Measurements from ENCODE around the gene SPATA20. TPM values are rescaled to one million over a fixed set of nuclear protein-coding genes. Genes with fewer than 3 reads are reported as not detected.
A peak's percentile ranks its signal among the peaks of the same experiment; 100 is the strongest.

SPATA20 gene
- total RNA-seq, 1 donor = 142 TPM

DNA sequence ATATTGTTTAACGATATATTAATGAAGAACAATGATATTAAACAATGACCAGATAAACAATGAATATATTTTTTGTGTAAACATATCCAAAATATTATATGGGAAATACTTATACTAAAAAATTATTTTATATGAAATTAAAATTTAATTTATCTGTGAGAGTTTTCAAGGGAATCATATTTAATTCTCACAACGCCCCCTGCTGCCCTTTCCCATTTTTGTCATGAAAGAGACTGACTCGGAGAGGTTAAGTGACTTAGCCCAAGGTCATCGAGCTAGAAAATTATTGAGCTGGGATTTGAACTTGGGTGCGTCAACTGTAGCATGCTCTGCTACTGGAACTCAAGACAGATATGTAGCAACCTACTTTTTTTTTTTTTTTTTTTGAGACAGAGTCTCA, 45.9 kb upstream of the SPATA20 start:
- peak; percentile 14 for DNase-seq (ENCODE audit: insufficient read length, low spot score, missing footprints)

DNA sequence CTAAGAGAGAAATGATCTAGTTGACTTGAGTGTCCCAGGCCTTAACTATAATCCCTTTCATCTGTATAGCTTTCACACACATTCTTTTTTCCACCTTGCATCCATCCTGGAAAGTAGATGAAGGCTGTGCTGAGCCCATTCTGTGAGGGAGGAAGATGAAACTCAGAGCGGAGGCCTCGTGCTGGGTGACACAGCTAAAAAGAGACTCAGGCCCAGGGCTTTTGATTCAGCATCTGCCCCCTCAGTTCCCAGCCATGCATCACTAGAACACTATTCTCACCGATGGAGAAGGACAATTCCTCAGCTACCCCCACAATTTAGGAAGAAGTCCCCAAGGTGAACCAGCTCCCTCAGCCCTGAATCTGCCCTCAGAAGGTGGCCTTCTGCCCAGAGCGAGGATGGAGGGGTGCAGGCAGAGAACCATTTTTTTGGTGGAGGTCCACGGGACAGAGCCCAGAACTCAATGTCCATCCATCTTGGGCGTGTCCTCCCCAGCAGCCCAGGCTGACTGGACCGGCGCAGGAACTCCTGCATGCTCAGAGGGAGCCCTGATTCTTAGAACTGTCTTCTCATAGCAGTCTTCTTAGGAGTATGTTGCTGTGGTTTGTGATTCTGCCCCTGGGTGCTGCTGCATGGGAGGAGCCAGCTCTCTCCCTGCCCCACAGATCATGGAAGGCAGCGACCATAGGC, 44.5 kb upstream of the SPATA20 start:
- no peaks in the 10 kb centered on the region for H3K79me2 ChIP-seq (ENCODE audit: insufficient read depth, low read length)
- H3K4me3 ChIP-seq (ENCODE audit: insufficient read depth, low read length) = no peak overlapping the region
- H2AFZ ChIP-seq (ENCODE audit: low read length) = no peak overlapping the region
- H3K27me3 ChIP-seq (ENCODE audit: insufficient read depth, low read length) = no peaks in the 10 kb centered on the region
- no peak overlapping the region for H3K4me2 ChIP-seq (ENCODE audit: insufficient read depth, low read length)
- no peaks in the 10 kb centered on the region for H3K9me3 ChIP-seq (ENCODE audit: low read depth, low read length)
- H4K20me1 ChIP-seq (ENCODE audit: insufficient read depth, low read length) = no peaks in the 10 kb centered on the region
- H3K36me3 ChIP-seq (ENCODE audit: insufficient read depth, low read length) = no peaks in the 10 kb centered on the region
- peak; percentile 41 for DNase-seq (ENCODE audit: insufficient read length, low spot score, missing footprints)
- H3K27ac ChIP-seq (ENCODE audit: low read depth, low read length) = no peak overlapping the region
- peaks cover 3% of the 10 kb centered on the region for H3K4me1 ChIP-seq (ENCODE audit: insufficient read depth, low read length)
- TF ChIP-seq, protein P1, sequence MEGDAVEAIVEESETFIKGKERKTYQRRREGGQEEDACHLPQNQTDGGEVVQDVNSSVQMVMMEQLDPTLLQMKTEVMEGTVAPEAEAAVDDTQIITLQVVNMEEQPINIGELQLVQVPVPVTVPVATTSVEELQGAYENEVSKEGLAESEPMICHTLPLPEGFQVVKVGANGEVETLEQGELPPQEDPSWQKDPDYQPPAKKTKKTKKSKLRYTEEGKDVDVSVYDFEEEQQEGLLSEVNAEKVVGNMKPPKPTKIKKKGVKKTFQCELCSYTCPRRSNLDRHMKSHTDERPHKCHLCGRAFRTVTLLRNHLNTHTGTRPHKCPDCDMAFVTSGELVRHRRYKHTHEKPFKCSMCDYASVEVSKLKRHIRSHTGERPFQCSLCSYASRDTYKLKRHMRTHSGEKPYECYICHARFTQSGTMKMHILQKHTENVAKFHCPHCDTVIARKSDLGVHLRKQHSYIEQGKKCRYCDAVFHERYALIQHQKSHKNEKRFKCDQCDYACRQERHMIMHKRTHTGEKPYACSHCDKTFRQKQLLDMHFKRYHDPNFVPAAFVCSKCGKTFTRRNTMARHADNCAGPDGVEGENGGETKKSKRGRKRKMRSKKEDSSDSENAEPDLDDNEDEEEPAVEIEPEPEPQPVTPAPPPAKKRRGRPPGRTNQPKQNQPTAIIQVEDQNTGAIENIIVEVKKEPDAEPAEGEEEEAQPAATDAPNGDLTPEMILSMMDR (IDR thresholded peaks at IDR 0.05; ENCODE audit: extremely low read depth, low read depth, low read length) = no peak

More for the DNA sequence above, 45.9 kb upstream of the SPATA20 start:
- TF ChIP-seq, protein P1 (IDR thresholded peaks at IDR 0.05; ENCODE audit: extremely low read depth, low read depth, low read length) = peak; percentile 63
- H4K20me1 ChIP-seq (ENCODE audit: insufficient read depth, low read length) = no peaks in the 10 kb centered on the region
- H3K4me1 ChIP-seq (ENCODE audit: insufficient read depth, low read length) = peaks cover 4% of the 10 kb centered on the region
- no peaks in the 10 kb centered on the region for H3K36me3 ChIP-seq (ENCODE audit: insufficient read depth, low read length)
- no peak overlapping the region for H3K4me2 ChIP-seq (ENCODE audit: insufficient read depth, low read length)
- no peak overlapping the region for H2AFZ ChIP-seq (ENCODE audit: low read length)
- no peaks in the 10 kb centered on the region for H3K9me3 ChIP-seq (ENCODE audit: low read depth, low read length)
- H3K27ac ChIP-seq (ENCODE audit: low read depth, low read length) = no peak overlapping the region
- no peaks in the 10 kb centered on the region for H3K79me2 ChIP-seq (ENCODE audit: insufficient read depth, low read length)
- no peak overlapping the region for H3K4me3 ChIP-seq (ENCODE audit: insufficient read depth, low read length)
- H3K27me3 ChIP-seq (ENCODE audit: insufficient read depth, low read length) = no peaks in the 10 kb centered on the region

DNA sequence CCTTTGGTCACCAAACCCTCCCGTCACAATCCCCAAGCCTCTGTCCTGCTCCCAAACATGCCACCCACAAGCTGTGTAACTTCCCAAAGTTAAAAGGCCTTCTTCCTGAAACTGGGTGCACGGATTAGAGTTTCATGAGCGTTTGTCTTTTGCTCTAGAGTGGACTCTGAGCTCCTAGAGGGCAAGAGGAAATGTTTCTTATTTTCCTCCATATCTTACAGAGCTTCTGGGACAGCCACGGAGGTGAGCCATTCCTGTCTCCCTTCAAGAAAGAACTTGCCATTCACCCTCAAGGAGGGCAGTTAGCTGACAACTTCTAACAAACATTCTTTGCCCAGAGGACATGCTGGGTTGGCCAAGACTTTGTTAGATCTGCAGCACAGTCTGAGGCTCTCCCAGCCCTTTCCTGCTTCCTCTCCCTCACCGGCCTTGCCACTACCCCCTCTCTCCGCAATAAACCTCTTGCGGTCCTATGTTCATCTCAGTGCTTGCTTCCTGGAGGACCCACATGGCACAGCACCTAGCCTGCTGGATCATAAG, 41.3 kb upstream of the SPATA20 start:
- H3K4me1 ChIP-seq (ENCODE audit: insufficient read depth, low read length) = peaks cover 11% of the 10 kb centered on the region
- no peak overlapping the region for H3K4me3 ChIP-seq (ENCODE audit: insufficient read depth, low read length)
- no peaks in the 10 kb centered on the region for H3K36me3 ChIP-seq (ENCODE audit: insufficient read depth, low read length)
- no peaks in the 10 kb centered on the region for H3K27me3 ChIP-seq (ENCODE audit: insufficient read depth, low read length)
- DNase-seq (ENCODE audit: insufficient read length, low spot score, missing footprints) = peak; percentile 58
- H2AFZ ChIP-seq (ENCODE audit: low read length) = peak overlapping the region; percentile 50
- H3K27ac ChIP-seq (ENCODE audit: low read depth, low read length) = no peak overlapping the region
- H3K79me2 ChIP-seq (ENCODE audit: insufficient read depth, low read length) = no peaks in the 10 kb centered on the region
- TF ChIP-seq, protein P1 (IDR thresholded peaks at IDR 0.05; ENCODE audit: extremely low read depth, low read depth, low read length) = no peak
- no peak overlapping the region for H3K4me2 ChIP-seq (ENCODE audit: insufficient read depth, low read length)
- no peaks in the 10 kb centered on the region for H4K20me1 ChIP-seq (ENCODE audit: insufficient read depth, low read length)
- H3K9me3 ChIP-seq (ENCODE audit: low read depth, low read length) = no peaks in the 10 kb centered on the region

DNA sequence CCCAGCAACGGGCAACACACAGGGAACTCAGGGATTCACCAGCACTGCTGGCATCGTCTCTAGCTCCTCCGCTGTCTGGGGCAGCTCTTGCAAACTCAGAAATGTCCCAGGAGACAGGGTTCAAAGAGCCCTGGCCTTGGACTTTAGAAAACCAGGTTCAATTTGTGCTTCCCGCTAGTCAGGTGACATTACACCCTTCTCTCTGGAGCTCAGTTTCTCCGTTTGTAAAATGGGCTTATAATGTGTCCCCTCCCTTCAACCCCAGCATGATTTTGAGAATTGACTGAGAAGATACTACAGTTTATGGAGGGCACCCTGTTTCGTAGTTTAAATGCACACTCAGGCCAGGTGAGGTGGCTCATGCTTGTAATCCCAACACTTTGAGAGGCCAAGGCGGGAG, 40.7 kb upstream of the SPATA20 start:
- H3K79me2 ChIP-seq (ENCODE audit: insufficient read depth, low read length) = no peaks in the 10 kb centered on the region
- H3K4me2 ChIP-seq (ENCODE audit: insufficient read depth, low read length) = no peak overlapping the region
- no peaks in the 10 kb centered on the region for H3K36me3 ChIP-seq (ENCODE audit: insufficient read depth, low read length)
- H4K20me1 ChIP-seq (ENCODE audit: insufficient read depth, low read length) = no peaks in the 10 kb centered on the region
- peak; percentile 18 for DNase-seq (ENCODE audit: insufficient read length, low spot score, missing footprints)
- H2AFZ ChIP-seq (ENCODE audit: low read length) = peak overlapping the region; percentile 50
- TF ChIP-seq, protein P1 (IDR thresholded peaks at IDR 0.05; ENCODE audit: extremely low read depth, low read depth, low read length) = no peak
- no peaks in the 10 kb centered on the region for H3K9me3 ChIP-seq (ENCODE audit: low read depth, low read length)
- H3K4me1 ChIP-seq (ENCODE audit: insufficient read depth, low read length) = peaks cover 17% of the 10 kb centered on the region
- H3K27me3 ChIP-seq (ENCODE audit: insufficient read depth, low read length) = no peaks in the 10 kb centered on the region
- H3K4me3 ChIP-seq (ENCODE audit: insufficient read depth, low read length) = no peak overlapping the region
- no peak overlapping the region for H3K27ac ChIP-seq (ENCODE audit: low read depth, low read length)
